SH-SY5Y (cell line): ENCODE data around the gene WDR64.

Experiments used
- GATA2 ChIP-seq: IDR thresholded peaks from 2 replicates; pipeline ENCODE4 v1.6.1; 2011; ENCODE audit warnings: mild to moderate bottlenecking, low read depth, low read length
- GATA3 ChIP-seq: IDR thresholded peaks from 2 replicates; pipeline ENCODE4 v1.6.1; 2011; ENCODE audit warnings: low read depth, mild to moderate bottlenecking, low read length, moderate library complexity

DNA sequence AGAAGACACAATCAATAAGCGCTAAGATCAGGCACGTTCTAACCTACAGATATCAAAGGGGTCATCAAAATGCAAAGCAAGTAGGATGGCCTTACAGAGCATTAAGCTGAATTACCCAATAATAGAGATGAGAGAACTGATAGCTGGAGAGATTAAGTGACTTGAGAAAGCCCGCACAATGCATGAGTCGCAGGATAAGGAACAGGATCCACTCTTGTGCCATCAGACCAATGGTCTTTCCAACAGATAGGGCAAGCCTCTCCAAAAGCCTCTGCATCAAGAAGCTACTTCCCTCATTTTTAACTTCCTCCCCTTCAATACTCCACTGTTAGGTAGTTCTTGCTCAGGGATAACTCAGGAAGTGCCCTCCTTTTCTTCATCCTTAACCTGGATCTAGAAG lies 14.5 kb upstream of the WDR64 start:
- no peak for TF ChIP-seq GATA2
- TF ChIP-seq GATA3, result no peak
